K562 (cell line): ENCODE results near the gene ABCA4. TPM values are rescaled to one million over a fixed set of nuclear protein-coding genes. Genes with fewer than 3 reads are reported as not detected.

ENCODE experiments used
- ARID1B ChIP-seq: fragments of 450-650 bp; IDR thresholded peaks from 2 replicates; pipeline ENCODE4 v1.6.1; 2016; ENCODE audit warnings: antibody characterized with exemption, mild to moderate bottlenecking, inconsistent platforms
- CHCHD3 ChIP-seq: fragments of 250-450 bp; sonication (Bioruptor Pico); IDR thresholded peaks from 2 replicates; pipeline ENCODE4 v2.1.2; 2022; ENCODE audit warnings: mild to moderate bottlenecking
- CXXC5 ChIP-seq: fragments of 250-450 bp; sonication (Bioruptor Pico); IDR thresholded peaks from 2 replicates; pipeline ENCODE4 v1.8.0; 2022; ENCODE audit warnings: inconsistent platforms, mild to moderate bottlenecking, moderate library complexity
- GTF2E2 ChIP-seq: fragments of 200-800 bp; sonication (Bioruptor generic); IDR thresholded peaks from 2 replicates; pipeline ENCODE4 v1.6.1; 2016; ENCODE audit warnings: missing genetic modification characterization, missing compliant biosample characterization
- HDAC8 ChIP-seq: fragments of 450-650 bp; IDR thresholded peaks from 2 replicates; pipeline ENCODE4 v1.6.1; 2016; ENCODE audit warnings: mild to moderate bottlenecking, missing genetic modification characterization, moderate library complexity, missing compliant biosample characterization
- NCOA2 ChIP-seq, 2 experiments: fragments of 450-650 bp; IDR thresholded peaks; 2 replicates each; pipeline ENCODE4 v1.6.1; 2018; ENCODE audit warnings: mild to moderate bottlenecking in 2 of 2, moderate library complexity in 1 of 2; ENCODE audit not compliant: partially characterized antibody in 2 of 2
- NEUROD1 ChIP-seq: fragments of 150-350 bp; IDR thresholded peaks from 2 replicates; pipeline ENCODE4 v1.6.1; 2014; ENCODE audit warnings: borderline replicate concordance, low read length, low read depth; ENCODE audit not compliant: partially characterized antibody
- NFRKB ChIP-seq: fragments of 450-650 bp; IDR thresholded peaks from 2 replicates; pipeline ENCODE4 v1.6.1; 2016; ENCODE audit warnings: low read depth
- NKRF ChIP-seq: fragments of 450-650 bp; IDR thresholded peaks from 2 replicates; pipeline ENCODE4 v1.6.1; 2016; ENCODE audit warnings: borderline replicate concordance
- PYGO2 ChIP-seq: fragments of 450-650 bp; IDR thresholded peaks from 2 replicates; pipeline ENCODE4 v1.6.1; 2016; ENCODE audit warnings: mild to moderate bottlenecking, missing genetic modification characterization, moderate library complexity, missing compliant biosample characterization
- SNRNP70 ChIP-seq: fragments of 200-400 bp; formaldehyde crosslinking; optimal IDR thresholded peaks from 2 replicates; pipeline ENCODE3; 2017; ENCODE audit warnings: low read depth, low read length
- TBP ChIP-seq: optimal IDR thresholded peaks from 2 replicates; pipeline ENCODE3; 2011; ENCODE audit warnings: low read depth, low read length, improper control_type of control experiment
- VEZF1 ChIP-seq: fragments of 200-800 bp; sonication (Bioruptor generic); IDR thresholded peaks from 2 replicates; pipeline ENCODE4 v1.6.1; 2017; ENCODE audit warnings: missing genetic modification characterization, missing compliant biosample characterization
- ZBTB26 ChIP-seq: fragments of 450-650 bp; formaldehyde crosslinking; IDR thresholded peaks from 2 replicates; pipeline ENCODE4 v1.4.0; 2022; ENCODE audit warnings: missing genetic modification characterization
- ZBTB9 ChIP-seq: fragments of 450-650 bp; formaldehyde crosslinking; IDR thresholded peaks from 2 replicates; pipeline ENCODE4 v1.4.0; 2020; ENCODE audit warnings: mild to moderate bottlenecking, moderate library complexity
- ZFPM2 ChIP-seq: fragments of 250-450 bp; sonication (Bioruptor Pico); IDR thresholded peaks from 2 replicates; pipeline ENCODE4 v1.5.1; 2022; ENCODE audit warnings: mild to moderate bottlenecking
- ZNF175 ChIP-seq: fragments of 200-800 bp; sonication (Bioruptor generic); IDR thresholded peaks from 2 replicates; pipeline ENCODE4 v1.6.1; 2016; ENCODE audit warnings: low read depth, mild to moderate bottlenecking, missing genetic modification characterization, missing compliant biosample characterization
- polyA plus RNA-seq, 8 experiments: library from polyadenylated mRNA; depleted of rRNA in 4 of 8; stranded (reverse) in 5 of 8; unstranded in 3 of 8; fragments of >200 nt; fragmentation: Nextera tagmentation in 2 of 8; fragmentation: Illumina TruSeq in 1 of 8; extraction: Ambion mirVana in 2 of 8; extraction: Trizol in 1 of 8; gene quantifications; 2 replicates each; pipeline versions ENCODE4 v1.2.1 to v1.2.3, GENCODE V29; 2011 to 2014; ENCODE audit warnings: inconsistent platforms in 1 of 8, missing spikeins in 1 of 8
- total RNA-seq, 7 experiments: library from RNA; depleted of rRNA in 6 of 7; stranded (reverse); fragments of >200 nt in 6 of 7; fragmentation: Illumina TruSeq in 2 of 7; extraction: Trizol in 2 of 7; gene quantifications; 2 replicates each; pipeline versions ENCODE4 v1.2.1 to v1.2.3, GENCODE V29; 2011 to 2021; ENCODE audit warnings: low replicate concordance in 1 of 7
- TF ChIP-seq, protein P1 (sequence below): IDR thresholded peaks from 2 replicates; pipeline ENCODE4 v1.6.1; 2016; ENCODE audit warnings: missing genetic modification characterization, missing compliant biosample characterization
- TF ChIP-seq, protein P2 (sequence below): fragments of 250-450 bp; sonication (Bioruptor Pico); IDR thresholded peaks from 2 replicates; pipeline ENCODE4 v1.5.0; 2020; ENCODE audit warnings: mild to moderate bottlenecking, borderline replicate concordance

ABCA4 gene
- total and polyA plus RNA-seq, 9 of the 15 experiments (the other 6 are each of a cell fraction or from before 2014, with no cell fraction given) = 0.01 to 0.04 TPM; not detected in 7

- TF ChIP-seq, protein P1, sequence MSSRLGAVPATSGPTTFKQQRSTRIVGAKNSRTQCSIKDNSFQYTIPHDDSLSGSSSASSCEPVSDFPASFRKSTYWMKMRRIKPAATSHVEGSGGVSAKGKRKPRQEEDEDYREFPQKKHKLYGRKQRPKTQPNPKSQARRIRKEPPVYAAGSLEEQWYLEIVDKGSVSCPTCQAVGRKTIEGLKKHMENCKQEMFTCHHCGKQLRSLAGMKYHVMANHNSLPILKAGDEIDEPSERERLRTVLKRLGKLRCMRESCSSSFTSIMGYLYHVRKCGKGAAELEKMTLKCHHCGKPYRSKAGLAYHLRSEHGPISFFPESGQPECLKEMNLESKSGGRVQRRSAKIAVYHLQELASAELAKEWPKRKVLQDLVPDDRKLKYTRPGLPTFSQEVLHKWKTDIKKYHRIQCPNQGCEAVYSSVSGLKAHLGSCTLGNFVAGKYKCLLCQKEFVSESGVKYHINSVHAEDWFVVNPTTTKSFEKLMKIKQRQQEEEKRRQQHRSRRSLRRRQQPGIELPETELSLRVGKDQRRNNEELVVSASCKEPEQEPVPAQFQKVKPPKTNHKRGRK (tag) = no peak
- no peak for TF ChIP-seq ZFPM2
- no peak for TF ChIP-seq ZNF175 (CRISPR knock-in tag)
- TF ChIP-seq HDAC8 = 0 out of 2 replicates have a peak, but pooled peaks have one; percentile 72
- TF ChIP-seq, protein P2, sequence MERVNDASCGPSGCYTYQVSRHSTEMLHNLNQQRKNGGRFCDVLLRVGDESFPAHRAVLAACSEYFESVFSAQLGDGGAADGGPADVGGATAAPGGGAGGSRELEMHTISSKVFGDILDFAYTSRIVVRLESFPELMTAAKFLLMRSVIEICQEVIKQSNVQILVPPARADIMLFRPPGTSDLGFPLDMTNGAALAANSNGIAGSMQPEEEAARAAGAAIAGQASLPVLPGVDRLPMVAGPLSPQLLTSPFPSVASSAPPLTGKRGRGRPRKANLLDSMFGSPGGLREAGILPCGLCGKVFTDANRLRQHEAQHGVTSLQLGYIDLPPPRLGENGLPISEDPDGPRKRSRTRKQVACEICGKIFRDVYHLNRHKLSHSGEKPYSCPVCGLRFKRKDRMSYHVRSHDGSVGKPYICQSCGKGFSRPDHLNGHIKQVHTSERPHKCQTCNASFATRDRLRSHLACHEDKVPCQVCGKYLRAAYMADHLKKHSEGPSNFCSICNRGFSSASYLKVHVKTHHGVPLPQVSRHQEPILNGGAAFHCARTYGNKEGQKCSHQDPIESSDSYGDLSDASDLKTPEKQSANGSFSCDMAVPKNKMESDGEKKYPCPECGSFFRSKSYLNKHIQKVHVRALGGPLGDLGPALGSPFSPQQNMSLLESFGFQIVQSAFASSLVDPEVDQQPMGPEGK (CRISPR knock-in tag) = no peak
- no peak for TF ChIP-seq PYGO2 (tag)
- TF ChIP-seq ARID1B = no peak
- TF ChIP-seq VEZF1 (CRISPR knock-in tag) = peak; percentile 14; the same call in 1 of the 2 replicates
- no peak for TF ChIP-seq NKRF
- TF ChIP-seq NFRKB = peak; percentile 41; the same call in 1 of the 2 replicates
- no peak for TF ChIP-seq ZBTB26 (CRISPR knock-in tag)
- TF ChIP-seq CXXC5 (CRISPR knock-in tag) = no peak
- TF ChIP-seq NEUROD1 = no peak
- no peak for TF ChIP-seq NCOA2 (IDR thresholded peaks at IDR 0.05; ENCODE audit: partially characterized antibody in 2 of 2)
- TF ChIP-seq CHCHD3 (CRISPR knock-in tag) = no peak
- TF ChIP-seq ZBTB9 (CRISPR knock-in tag) = no peak
- no peak for TF ChIP-seq TBP
- 0 out of 2 replicates have a peak, but pooled peaks have one; percentile 56 for TF ChIP-seq GTF2E2 (tag)
- no peak for TF ChIP-seq SNRNP70
Observed at GRCh38 chr1:94015489-94015817, 105.5 kb downstream of the ABCA4 start (continued).
